Activated CD4-positive, alpha-beta T cell treated with anti-CD3 and anti-CD28 coated beads for 48 hours (primary cell): ENCODE measurements around the gene VTI1A.
"Not testable (repeated sequence)": the region's sequence is repeated elsewhere in the genome, so short reads cannot be mapped to it uniquely, and the experiment has no call there.

Source experiments
- DNase-seq: peaks from one replicate; pipeline ENCODE4 v3.0.0-alpha.2; 2020

The VTI1A gene

DNA sequence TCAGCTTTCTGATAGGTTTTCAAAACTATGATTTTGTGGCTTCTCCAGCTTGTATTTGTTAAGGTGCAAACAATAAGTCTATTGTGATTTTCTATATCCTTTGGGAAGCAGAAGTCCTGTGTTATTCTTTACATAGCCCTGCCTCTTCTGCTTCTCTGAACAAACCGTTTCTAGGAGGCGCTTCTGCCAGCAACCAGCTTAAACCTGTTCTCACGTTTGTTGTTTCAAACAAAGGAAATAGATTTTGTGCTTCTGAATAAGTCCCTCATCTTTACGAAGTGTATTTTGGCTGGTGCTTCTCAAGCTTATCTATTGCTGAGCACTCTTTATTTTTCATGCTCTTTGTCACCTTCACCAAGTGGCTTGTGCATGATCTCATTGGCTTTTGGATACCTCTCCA lies 61.0 kb downstream of the VTI1A start:
- no peak for DNase-seq

- DNase-seq = no peak
These were observed 62.7 kb downstream of the VTI1A start for GRCh38 chr10:112509558-112510291.

DNA sequence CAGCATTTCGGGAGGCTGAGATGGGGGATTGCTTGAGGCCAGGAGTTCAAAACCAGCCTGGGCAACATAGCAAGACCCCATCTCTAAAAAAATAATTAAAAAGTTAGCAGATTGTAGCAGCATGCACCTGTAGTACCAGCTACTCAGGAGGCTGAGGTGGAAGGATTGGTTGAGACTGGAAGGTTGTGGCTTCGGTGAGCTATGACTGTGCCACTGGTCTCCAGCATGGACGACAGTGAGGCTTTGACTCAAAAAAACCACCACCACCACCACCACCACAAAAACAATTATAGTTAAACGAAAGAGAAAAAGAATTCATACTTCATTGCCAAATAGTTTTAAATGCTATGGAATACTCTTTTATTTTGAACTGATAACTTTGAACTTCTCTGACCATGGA lies 63.4 kb downstream of the VTI1A start:
- peak; percentile 29 for DNase-seq

DNA sequence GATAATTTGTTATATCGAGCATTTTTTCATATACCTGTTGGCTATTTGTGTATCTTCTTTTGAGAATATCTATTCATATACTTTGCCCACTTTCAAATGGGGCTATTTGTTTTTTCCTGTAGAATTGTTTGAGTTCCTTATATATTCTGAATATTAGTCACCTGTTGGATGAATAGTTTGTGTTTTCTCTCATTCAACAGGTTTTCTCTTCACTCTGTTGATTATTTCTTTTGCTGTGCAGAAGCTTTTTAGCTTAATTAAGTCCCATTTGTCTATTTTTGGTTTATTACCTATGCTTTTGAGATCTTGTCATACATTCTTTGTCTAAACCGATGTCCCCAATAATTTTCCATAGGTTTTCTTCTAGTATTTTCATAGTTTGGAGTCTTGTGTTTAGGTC lies 65.3 kb downstream of the VTI1A start:
- no peak for DNase-seq

DNA sequence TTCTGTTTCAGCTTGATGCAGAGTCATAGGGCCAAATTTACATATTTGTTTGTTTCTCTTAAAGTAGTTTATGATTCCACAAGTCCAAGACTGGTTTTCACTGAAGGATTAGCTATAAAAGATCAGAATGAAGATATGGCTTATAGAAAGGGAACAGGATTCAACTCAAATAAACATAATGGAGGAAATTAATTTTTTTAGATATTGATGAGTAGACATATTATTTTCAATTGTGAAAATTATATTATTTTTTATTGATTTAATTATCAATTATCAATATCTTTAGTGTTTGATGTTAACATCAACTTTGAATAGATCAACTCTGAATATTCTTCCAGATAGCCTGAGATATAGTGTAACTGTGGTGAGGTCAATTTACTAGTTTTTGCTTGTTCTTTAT lies 68.1 kb downstream of the VTI1A start:
- no peak for DNase-seq

- DNase-seq = no peak
These were observed 68.8 kb downstream of the VTI1A start for GRCh38 chr10:112515852-112516251.

- DNase-seq = no peak
These were observed 70.4 kb downstream of the VTI1A start for GRCh38 chr10:112517451-112517862.

DNA sequence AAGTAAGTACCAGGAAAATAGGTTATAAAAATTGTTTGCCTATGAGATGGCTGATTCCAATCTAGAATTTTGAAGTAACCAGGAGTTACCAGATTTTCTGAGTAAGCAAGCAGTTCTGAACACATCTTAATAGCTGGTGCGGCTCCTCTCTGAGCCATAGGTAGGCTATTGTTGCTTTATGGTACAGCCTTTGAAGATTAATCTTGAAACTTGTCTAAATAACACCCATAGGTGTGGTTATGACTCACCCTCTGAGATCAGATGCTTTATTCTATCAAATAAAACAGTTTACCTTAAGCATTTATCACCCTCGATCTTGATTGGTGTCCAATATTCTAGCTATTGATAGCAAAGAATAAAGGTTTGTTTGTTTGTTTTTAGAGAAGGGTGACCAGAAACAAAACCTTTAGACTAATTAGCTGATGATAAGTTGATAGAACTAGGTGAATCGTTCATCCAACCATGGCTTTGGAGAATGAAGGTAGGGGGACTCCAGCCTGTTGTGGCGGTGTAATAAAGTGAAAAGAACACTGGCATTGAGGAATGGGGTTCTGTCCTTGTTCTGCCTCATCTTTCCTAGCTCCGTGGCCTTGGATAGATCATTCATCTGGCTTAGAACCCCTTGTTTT lies 72.2 kb downstream of the VTI1A start:
- peak; percentile 24 for DNase-seq

GRCh38 chr10:112520914-112521313 lies 73.9 kb downstream of the VTI1A start:
- no peak for DNase-seq

DNA sequence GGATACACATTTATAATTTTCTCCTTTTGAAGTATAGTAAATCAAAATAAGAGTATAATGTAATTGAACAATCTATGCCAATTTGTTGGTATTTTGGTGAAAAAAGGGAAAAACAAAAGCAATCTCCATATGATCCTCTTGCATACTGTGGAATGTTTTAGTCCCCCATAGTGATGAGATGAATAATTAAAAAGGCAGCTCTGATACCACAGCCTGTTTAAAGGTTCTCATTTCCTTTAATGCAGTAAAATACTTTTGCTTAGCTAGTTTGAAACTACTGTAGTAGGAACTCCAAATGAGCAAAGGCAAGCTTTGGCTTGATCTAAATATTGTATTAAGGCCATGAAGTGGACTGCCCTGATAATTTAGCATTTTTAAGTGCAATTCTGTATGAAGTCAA lies 77.6 kb downstream of the VTI1A start:
- no peak for DNase-seq

DNA sequence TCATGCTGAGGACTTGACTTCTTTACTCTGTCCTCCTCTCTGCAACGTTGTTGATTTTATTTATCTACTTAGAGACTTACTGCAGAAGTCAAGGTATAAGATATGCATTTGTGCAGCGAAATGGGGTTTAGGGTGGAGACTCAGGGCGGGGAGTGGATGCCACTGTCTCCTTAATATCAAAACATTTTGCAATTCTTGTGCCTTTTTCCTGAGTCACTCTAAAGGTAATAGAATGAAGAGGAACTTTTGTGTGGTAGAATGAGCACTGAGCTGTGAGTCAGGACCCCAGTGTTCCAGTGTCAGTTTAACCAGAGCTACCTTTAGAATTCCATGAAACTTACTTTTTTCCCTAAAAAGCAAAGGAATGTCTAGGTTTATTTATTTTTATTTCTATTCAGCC lies 78.2 kb downstream of the VTI1A start:
- no peak for DNase-seq

DNA sequence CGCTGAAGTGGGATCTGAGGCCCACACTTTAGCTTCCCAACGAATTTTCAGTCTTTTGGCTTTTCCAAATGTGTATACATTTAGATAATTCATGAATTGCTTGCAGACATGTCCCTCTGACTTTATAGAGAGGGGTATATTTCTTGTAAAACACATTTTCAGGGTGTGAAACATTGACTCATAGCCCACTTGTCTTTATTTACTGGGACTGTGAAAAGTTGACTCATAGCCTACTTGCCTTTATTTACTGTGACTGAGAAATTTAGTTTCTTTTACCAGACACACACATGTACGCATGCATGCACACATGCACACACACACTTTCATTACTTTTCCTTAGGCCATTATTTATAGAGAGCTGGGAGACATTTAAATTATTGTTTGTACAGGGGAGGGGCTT lies 79.1 kb downstream of the VTI1A start:
- DNase-seq = no peak

DNA sequence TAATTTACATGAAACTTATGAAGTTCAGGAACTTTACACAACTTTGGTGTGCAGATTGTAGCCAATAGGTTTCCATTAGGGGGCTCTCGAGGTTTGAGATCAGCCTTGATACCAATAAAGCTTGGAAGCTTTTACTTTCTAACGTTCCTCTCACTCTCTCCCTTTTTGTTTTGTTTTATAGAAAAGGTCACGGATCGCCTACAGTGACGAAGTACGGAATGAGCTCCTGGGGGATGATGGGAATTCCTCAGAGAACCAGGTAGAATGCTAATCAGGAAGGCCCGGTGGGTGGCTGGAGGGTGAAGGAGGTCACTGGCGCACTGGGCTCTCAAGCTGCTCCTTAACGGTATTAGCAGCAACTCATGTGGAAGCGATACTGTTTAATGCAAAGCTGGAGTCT lies 79.9 kb downstream of the VTI1A start:
- DNase-seq = no peak

DNA sequence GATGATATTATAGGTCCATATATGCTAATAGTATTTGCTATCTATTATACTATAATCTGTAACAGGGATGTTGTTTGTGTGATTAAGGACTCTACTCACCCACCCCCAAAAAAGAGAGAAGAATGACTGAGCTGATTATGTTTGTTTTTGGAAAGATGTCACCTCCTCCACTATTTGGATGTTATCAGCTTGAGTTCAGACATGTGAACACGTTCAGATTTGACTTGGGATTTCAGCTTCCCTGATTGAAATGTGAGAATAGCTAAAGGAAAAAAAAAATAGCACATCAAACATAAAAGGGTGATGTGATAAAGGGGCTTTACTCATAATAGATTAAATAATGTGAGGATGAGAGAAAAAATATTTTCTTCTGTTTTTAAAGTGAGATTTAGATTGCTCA lies 81.2 kb downstream of the VTI1A start:
- no peak for DNase-seq

GRCh38 chr10:112531421-112531820 lies 84.4 kb downstream of the VTI1A start:
- DNase-seq = no peak

DNA sequence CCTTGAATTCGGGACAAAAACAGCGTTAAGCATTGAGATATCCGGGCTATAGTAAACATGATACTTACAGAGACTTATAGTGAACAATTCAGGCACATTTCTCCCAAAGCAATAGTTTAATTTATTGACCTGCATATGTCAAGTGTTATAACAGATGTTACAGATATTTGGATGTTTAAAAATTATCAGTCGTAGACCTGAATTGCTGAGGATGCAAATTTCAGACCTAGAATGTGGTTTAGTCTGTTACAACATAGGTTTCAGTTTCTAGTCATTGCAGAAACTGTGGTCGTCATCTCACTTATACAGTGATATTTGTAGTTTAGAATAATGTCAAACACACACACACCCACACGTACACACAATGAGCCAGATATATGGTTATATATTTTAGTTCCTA lies 85.2 kb downstream of the VTI1A start:
- DNase-seq = peak; percentile 10

GRCh38 chr10:112532956-112533355 lies 85.9 kb downstream of the VTI1A start:
- DNase-seq = no peak

DNA sequence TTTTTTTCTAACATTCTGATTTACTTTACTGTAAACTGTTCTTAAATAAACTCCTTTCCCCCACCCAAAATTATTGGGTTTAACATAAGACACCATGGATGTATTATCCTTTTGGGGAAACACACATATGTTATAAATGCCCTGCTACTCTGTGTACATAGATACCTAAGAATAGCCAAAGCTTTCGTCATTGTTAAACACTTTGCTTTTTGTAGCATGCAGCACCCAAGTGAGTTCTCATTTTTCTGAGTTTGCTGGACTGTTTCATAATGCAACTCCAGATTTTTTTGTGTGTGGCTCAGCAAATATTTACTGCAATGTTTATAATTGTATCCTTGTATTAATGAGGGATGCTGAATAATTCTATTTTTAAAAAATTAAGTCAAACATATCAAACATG lies 86.9 kb downstream of the VTI1A start:
- no peak for DNase-seq

DNA sequence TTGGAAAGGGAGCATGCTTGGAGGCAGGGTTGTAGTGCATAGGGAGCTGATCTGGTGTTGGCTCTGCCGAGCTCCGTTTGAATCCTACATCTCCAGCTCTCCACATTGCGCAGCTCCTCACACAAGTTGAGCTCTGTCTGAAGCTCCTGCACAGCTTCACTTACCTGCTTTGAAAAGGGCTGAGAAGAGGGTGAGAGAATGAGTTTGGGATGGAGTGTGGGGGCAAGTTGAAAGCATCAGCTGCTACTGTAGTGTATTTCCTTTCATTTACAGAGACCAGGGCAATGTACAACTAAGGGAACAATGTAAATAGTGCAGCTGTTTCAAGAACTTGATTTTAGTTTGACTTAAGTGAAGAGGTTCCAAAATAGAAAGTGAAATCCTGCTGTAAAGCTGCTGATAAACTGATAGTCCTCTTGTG lies 88.5 kb downstream of the VTI1A start:
- no peak for DNase-seq

- DNase-seq = no peak
These were observed 89.6 kb downstream of the VTI1A start for GRCh38 chr10:112536663-112537062.

GRCh38 chr10:112538168-112538567 lies 91.2 kb downstream of the VTI1A start:
- no peak for DNase-seq

GRCh38 chr10:112539340-112539739 lies 92.3 kb downstream of the VTI1A start:
- DNase-seq = no peak

GRCh38 chr10:112542823-112543222 lies 95.8 kb downstream of the VTI1A start:
- not testable (repeated sequence) for DNase-seq

DNA sequence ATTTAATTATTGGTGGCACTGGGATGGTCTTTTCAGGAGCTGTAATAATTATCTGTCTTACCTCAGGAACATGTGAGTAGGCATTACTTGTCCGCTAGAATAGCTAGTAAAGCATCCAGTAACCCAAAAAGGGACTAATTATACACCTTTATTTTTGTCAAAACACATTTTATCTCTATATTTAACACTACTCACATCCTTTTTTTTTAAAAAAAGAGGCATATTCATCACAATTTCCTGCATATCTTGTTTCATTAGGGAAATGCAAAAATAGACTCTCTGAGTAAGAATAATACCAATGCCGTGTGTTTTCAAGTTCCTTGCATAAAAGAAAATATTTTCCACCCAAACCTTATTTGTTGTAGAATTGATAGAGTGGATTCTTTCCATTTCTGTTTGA lies 99.5 kb downstream of the VTI1A start:
- DNase-seq = no peak
